GM19372 (cell line): ENCODE measurements around the gene CHST13.
"Not testable (repeated sequence)": the region's sequence is repeated elsewhere in the genome, so short reads cannot be mapped to it uniquely, and the experiment has no call there.

Source experiments
- ATAC-seq: cut with Tn5 transposase; IDR thresholded peaks from one replicate; pipeline ENCODE4 v1.9.1; 2021; ENCODE audit warnings: mild to moderate bottlenecking, low read depth, moderate library complexity; ENCODE audit not compliant: unreplicated experiment

Gene CHST13

DNA sequence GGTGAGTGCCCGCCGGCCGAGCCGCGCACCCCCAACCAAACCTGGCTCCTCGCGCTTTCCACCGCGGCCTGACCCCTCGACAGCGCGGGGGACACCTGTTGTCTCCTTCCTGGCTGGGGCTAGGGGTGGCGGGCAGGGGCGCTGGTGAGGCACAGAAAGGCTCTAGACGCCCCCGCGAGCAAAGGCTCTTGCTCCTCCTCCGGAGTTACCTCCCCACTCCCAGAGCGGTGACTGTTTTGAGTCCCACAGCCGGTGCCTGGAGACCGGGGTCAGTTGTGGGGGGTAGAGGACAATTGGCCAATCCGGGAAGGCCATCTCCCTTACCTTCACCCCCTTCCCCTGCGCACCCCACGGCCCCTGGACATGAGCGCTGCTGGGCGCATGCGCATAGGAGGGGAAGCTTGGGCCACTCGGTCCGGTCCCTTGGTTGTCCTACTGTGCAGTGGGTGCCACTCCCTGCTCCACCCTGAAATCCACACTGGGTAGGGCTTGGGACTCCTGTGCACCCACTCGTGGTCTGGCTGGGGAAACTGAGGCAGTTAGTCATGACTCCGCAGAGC lies 554 bp downstream of the CHST13 start:
- no peak for ATAC-seq

DNA sequence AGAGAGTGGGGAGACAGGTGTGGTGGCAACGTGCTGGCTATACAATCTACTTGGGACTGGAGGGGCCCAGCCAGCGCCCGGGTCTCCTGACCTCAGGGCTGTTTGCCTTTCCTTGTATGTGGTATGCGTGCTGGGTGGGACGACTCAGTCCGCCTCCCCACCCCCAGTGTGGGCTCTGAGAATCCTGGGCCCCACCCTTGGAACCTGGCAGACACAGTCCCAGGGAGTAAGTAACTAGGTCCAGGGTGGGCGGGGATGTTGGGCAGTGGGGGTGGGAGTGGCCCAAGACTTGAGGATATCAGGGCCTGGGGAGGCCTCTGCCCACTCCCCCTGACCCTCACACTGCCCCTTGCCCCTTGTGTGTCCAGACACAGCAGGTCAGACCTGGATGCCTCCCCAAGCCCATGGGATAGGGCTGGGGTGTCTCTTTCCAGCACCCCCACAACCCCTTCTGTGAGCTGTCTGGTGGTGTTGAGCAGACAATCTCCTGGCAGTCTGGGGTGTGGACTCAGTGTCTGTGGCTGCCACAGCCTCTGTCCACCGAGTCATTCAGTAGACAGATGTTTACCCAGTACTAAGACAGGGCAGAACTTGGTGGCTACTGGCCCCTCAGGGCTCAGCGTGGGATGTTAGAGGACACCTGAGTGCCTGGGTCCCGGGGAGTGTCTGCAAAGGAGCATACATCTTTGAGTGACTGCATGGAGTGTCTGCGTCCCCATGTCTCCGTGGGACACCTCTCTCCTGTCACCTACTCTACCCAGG lies 1.3 kb downstream of the CHST13 start:
- no peak for ATAC-seq

- ATAC-seq = no peak
Measured at GRCh38 chr3:126525853-126526667, 2.1 kb downstream of the CHST13 start.

GRCh38 chr3:126526668-126527005 lies 2.7 kb downstream of the CHST13 start:
- no peak for ATAC-seq

- no peak for ATAC-seq
Measured at GRCh38 chr3:126527006-126527405, 3.1 kb downstream of the CHST13 start.

GRCh38 chr3:126527455-126528211 lies 3.7 kb downstream of the CHST13 start:
- ATAC-seq = no peak

DNA sequence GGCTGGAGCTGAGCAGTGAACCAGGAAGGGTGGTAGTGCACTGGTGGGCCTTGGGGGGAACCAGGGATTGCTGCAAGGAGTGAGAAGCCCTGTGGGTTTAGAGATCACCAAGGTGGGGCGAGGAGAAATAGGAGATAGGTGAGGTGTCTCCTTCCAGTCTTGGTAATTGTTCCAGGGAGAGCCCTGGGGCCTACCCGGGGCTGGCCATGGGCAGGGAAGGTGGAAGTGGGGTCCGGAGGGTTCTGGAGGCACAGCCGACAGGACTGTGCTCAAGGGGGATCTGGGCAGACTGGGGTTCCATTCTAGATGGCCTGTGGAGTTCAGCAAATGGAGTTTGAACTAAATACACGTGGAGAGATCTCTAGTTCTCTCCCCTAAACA lies 4.5 kb downstream of the CHST13 start:
- ATAC-seq = no peak

DNA sequence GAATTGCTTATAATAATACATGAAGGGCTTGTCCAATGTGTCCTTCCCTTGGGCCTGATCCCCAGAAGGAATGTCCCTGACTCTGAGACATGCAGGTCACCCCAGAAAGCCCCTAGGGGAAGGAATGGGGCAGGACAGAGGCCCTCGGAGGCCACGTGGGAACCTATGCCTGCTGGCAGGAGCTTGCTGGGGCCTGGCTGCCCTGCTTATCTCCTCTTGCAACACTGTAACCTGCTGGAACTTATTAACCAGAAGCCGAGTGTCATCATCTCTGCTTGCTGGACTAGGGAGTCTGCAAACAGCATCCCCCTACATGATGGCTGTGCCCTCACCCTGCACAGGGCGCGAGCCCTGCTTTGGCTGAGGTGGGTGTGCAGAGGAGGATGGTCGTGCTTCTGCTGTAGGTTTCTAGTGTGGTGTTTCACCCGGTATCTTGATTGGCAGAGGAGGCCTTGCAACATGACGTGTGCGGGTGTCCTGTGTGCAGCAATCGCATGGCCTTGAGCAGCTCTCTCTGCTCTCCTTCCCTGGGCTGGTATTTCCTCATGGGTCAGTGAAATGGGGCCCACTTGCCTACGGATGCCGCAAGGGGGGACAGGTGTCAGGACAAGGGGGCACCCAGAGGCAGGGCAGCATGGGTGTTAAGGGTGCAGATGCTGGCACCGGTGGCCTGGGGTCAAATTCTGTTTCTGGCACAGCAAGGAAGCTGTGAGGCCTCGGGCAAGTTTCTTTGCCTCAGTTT lies 5.0 kb downstream of the CHST13 start:
- ATAC-seq = no peak

GRCh38 chr3:126529585-126530170 lies 5.7 kb downstream of the CHST13 start:
- no peak for ATAC-seq

- no peak for ATAC-seq
Measured at GRCh38 chr3:126530171-126531050, 6.5 kb downstream of the CHST13 start.

- ATAC-seq = no peak
Measured at GRCh38 chr3:126531051-126531330, 7.0 kb downstream of the CHST13 start.

GRCh38 chr3:126533506-126533905 lies 9.6 kb downstream of the CHST13 start:
- no peak for ATAC-seq

DNA sequence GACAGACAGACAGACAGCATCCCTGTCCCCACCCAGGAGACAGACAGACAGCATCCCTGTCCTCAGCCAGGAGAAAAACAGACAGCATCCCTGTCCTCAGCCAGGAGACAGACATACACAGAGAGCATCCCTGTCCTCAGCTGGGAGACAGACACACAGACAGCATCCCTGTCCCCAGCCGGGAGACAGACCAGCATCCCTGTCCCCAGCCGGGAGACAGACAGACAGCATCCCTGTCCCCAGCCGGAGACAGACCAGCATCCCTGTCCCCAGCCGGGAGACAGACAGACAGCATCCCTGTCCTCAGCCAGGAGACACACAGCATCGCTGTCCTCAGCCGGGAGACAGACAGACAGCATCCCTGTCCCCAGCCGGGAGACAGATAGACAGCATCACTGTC lies 10.8 kb downstream of the CHST13 start:
- not testable (repeated sequence) for ATAC-seq

DNA sequence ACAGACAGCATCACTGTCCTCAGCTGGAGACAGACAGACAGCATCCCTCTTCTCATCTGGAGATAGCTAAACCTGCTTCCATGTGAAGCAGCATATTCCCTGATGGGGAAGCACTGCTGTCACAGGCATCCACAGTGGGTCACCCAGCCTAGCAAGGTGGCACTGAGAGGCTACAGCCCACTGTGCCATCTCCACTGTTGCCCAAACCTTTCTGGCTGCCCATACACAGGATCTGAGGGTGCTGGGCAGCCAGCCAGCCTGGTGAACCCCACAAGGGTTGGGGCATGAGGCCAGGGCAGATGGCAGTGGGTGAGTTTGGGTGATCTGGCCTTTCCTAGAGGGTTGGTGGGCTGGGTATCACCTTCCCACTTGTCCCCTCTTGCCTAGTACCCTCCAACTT lies 11.7 kb downstream of the CHST13 start:
- ATAC-seq = no peak

DNA sequence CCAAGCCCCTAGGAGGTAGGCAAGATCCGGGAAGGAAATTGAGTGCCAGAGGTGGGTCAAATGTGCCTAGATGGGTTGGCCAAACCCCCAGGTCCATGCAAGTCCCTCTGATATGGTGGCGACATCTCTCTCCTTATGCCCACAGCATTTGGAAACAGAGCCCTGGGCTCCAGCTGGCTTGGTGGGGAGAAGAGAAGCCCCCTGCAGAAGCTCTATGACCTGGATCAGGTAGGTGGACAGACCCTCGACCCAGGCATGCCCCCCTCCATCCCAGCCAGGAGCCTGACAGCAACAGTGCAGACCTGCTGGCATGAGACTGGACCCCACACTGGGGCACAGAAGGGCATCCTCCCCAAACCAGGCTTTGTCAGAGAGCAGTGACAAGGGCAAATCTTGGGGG lies 12.2 kb downstream of the CHST13 start:
- no peak for ATAC-seq

DNA sequence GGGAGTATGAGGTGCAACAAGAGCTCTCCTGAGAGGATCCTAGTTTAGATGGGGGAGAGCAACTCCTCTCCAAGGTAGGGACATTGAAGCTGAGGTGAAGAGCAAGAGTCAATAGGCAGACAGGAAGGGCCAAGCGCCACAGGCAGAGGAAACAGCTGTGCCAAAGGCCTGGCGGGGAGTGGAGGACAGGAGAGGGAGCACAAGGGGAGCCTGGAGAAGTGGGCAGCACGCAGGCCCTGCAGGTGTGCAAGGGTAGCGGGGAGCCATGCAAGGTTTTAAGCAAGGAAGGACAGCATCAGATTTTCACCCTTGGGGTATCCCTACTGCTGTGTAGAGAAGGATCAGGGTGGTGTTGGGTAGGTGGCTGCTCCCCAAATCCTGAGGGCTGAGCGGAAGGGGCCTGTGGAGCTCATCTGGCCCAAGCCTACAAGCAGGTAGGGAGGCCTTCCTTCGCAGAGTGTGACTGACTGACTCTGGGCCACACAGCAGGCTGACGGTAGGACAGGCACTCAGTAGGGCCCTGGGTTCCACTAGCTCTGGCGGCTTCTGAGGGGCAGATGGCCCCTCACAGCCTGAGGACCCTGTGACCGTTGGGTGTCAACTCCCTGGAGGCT lies 13.3 kb downstream of the CHST13 start:
- ATAC-seq = no peak

DNA sequence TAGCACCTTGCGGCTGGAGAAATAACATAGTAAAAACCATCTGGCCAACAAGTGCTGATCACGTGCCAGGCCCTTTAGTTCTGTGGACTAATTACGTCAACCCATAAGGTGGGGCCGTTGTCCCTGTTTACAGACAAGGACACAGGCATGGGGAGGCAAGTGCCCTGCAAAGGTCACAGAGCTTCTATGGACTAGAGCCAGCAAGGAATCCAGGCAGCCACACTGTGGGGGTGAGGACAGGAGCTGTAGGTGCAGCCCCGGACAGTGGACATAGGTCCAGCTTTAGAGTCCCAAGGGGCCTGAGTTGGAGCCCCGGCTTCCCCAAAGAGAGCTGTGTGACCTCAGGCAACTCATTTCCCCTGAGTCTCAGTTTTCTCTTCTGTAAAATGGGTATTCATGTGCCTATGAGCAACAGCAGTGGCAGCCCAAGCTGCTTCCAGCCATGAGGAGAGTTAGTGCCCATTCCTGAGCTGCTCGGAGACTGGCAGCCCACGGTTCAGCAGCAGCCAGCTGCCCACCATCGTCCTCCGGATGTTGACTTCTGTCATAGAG lies 13.9 kb downstream of the CHST13 start:
- ATAC-seq = no peak

GRCh38 chr3:126538316-126538715 lies 14.4 kb downstream of the CHST13 start:
- ATAC-seq = no peak

GRCh38 chr3:126538966-126539365 lies 15.0 kb downstream of the CHST13 start:
- ATAC-seq = no peak
